HepG2 (cell line): Measurements from ENCODE around the gene CPZ. TPM values are rescaled to one million over a fixed set of nuclear protein-coding genes. Genes with fewer than 3 reads are reported as not detected.

Experiments
- ATAC-seq: fragments of 200-7000 bp; cut with Tn5 transposase; 3 replicates; pipeline ENCODE4 v1.9.1; 2020; ENCODE audit warnings: mild to moderate bottlenecking, moderate library complexity
- BruUV-seq: library from RNA; stranded (reverse); fragments of 400-500 nt; replicated peaks from 2 replicates; lab custom pipeline; 2021; lab: Mats Ljungman, UMichigan
- CTCF ChIA-PET: fragments of 300-600 bp; formaldehyde crosslinking; extraction: SDS; loops from one replicate; lab custom pipeline; 2021; ENCODE audit warnings: low total read pairs, inconsistent platforms, low intra/inter-chr PET ratio; lab: Yijun Ruan, JAX
- POLR2A ChIA-PET: fragments of 350-600 bp; sonication (Branson Sonifier 250); formaldehyde crosslinking; loops from one replicate; lab custom pipeline; 2020; ENCODE audit warnings: antibody characterized with exemption, inconsistent platforms; lab: Yijun Ruan, JAX
- DNase-seq: peaks from one replicate; pipeline ENCODE4 v3.0.0-alpha.2; 2015; ENCODE audit warnings: low spot score
- FAIRE-seq: peaks from 3 replicates; lab custom pipeline; 2011; peaks lifted over from hg19 to GRCh38; lab: Jason Lieb, UNC
- H2AFZ ChIP-seq: one replicate; pipeline ENCODE4 v1.6.1; 2011; ENCODE audit warnings: low read length, inconsistent platforms
- H3K27ac ChIP-seq: fragments of 300-600 bp; 3 replicates; pipeline ENCODE4 v1.8.0; 2011; ENCODE audit warnings: mixed run types, mild to moderate bottlenecking, mixed read lengths, low read length, inconsistent platforms; ENCODE audit not compliant: insufficient read depth; ENCODE audit errors: extremely low read length
- H3K27me3 ChIP-seq, 2 experiments: fragments of 200-600 bp in 1 of 2; 2 replicates in 1 of 2; 3 replicates in 1 of 2; pipeline versions ENCODE4 v1.6.0 to v1.8.0; 2011; ENCODE audit warnings: low read length in 2 of 2, mild to moderate bottlenecking in 2 of 2, moderate library complexity in 2 of 2, inconsistent platforms in 1 of 2; ENCODE audit not compliant: insufficient read depth in 2 of 2, control insufficient read depth in 1 of 2
- H3K36me3 ChIP-seq, 2 experiments: fragments of 200-600 bp in 1 of 2; replicated peaks in 1 of 2; 2 replicates in 1 of 2; 3 replicates in 1 of 2; pipeline versions ENCODE4 v1.5.1 to v1.8.0; 2011; ENCODE audit warnings: low read length in 2 of 2, inconsistent platforms in 1 of 2; ENCODE audit not compliant: insufficient read depth in 2 of 2, control insufficient read depth in 1 of 2
- H3K4me1 ChIP-seq: 2 replicates; pipeline ENCODE4 v1.5.1; 2012; ENCODE audit warnings: low read length, inconsistent platforms; ENCODE audit not compliant: insufficient read depth
- H3K4me2 ChIP-seq: 2 replicates; pipeline ENCODE4 v1.6.0; 2011; ENCODE audit warnings: low read depth, low read length, inconsistent platforms
- H3K4me3 ChIP-seq, 3 experiments: fragments of 200-600 bp in 1 of 3; sonication (generic), shearing (Covaris generic) in 1 of 3; replicated peaks in 1 of 3; 2 replicates each; pipeline ENCODE4 v1.5.1; 2011 to 2016; ENCODE audit warnings: low read length in 3 of 3, inconsistent platforms in 2 of 3, low read depth in 2 of 3, mild to moderate bottlenecking in 2 of 3, control low read depth in 1 of 3, mixed read lengths in 1 of 3; ENCODE audit not compliant: insufficient read depth in 1 of 3
- H3K79me2 ChIP-seq: one replicate; pipeline ENCODE4 v1.6.1; 2011; ENCODE audit warnings: low read length, inconsistent platforms; ENCODE audit not compliant: insufficient read depth
- H3K9ac ChIP-seq: 2 replicates; pipeline ENCODE4 v1.6.0; 2011; ENCODE audit warnings: mild to moderate bottlenecking, low read depth, low read length, inconsistent platforms; ENCODE audit not compliant: insufficient read depth
- H3K9me3 ChIP-seq: 2 replicates; pipeline ENCODE4 v1.5.1; 2012; ENCODE audit warnings: mild to moderate bottlenecking, low read length
- H4K20me1 ChIP-seq: 2 replicates; pipeline ENCODE4 v1.6.0; 2011; ENCODE audit warnings: inconsistent platforms, mild to moderate bottlenecking, low read length, moderate library complexity; ENCODE audit not compliant: insufficient read depth
- DPF2 ChIP-seq: sonication (generic); formaldehyde crosslinking; IDR thresholded peaks from 2 replicates; pipeline ENCODE4 v1.4.0; 2020; ENCODE audit warnings: mild to moderate bottlenecking, low read depth, missing genetic modification reagents, borderline replicate concordance
- HDAC2 ChIP-seq: sonication (generic); formaldehyde crosslinking; IDR thresholded peaks from 2 replicates; pipeline ENCODE4 v1.4.0; 2020; ENCODE audit warnings: missing genetic modification reagents
- ZNF143 ChIP-seq: sonication (generic); formaldehyde crosslinking; IDR thresholded peaks from 2 replicates; pipeline ENCODE4 v1.4.0; 2020; ENCODE audit warnings: missing genetic modification reagents
- ZNF274 ChIP-seq: sonication (generic); formaldehyde crosslinking; IDR thresholded peaks from 2 replicates; pipeline ENCODE4 v1.5.1; 2020; ENCODE audit warnings: mild to moderate bottlenecking, missing genetic modification reagents
- ZNF703 ChIP-seq: sonication (generic); formaldehyde crosslinking; IDR thresholded peaks from 2 replicates; pipeline ENCODE4 v1.5.1; 2020; ENCODE audit warnings: missing genetic modification reagents, mild to moderate bottlenecking, moderate library complexity, borderline replicate concordance
- whole genome bisulfite sequencing: methylation state at CpG from one replicate; pipeline ENCODE4 v1.1.6; 2017; ENCODE audit warnings: low lambda C conversion rate; 5-methylcytosine and 5-hydroxymethylcytosine counted together
- in situ Hi-C: cut with HindIII; loops from 2 replicates; pipeline ENCODE4 v1.10.0; 2017; ENCODE audit warnings: low pct_unique_long_range_greater_than_20kb; ENCODE audit not compliant: extremely low pct_ligation_motif_present
- intact Hi-C: fragments of 100-400 bp; cut with micrococcal nuclease; formaldehyde crosslinking; loops from one replicate; pipeline ENCODE4 v1.10.0; 2022; ENCODE audit not compliant: unreplicated experiment
- polyA plus RNA-seq, 8 experiments: library from polyadenylated mRNA; depleted of rRNA in 3 of 8; stranded (reverse) in 7 of 8; unstranded in 1 of 8; fragments of >200 nt; fragmentation: Illumina TruSeq in 4 of 8; extraction: Trizol in 4 of 8; gene quantifications; 2 replicates each; pipeline versions ENCODE4 v1.2.1 to v1.2.3, GENCODE V29; 2011 to 2016; ENCODE audit warnings: low read depth in 4 of 8, missing spikeins in 1 of 8, mixed read lengths in 1 of 8; ENCODE audit not compliant: insufficient read depth in 1 of 8
- total RNA-seq, 5 experiments: library from RNA; depleted of rRNA; stranded (reverse); fragments of >200 nt; fragmentation: Illumina TruSeq; extraction: Trizol; gene quantifications; 2 replicates each; pipeline ENCODE4 v1.2.3, GENCODE V29; 2016; ENCODE audit warnings: low read depth in 1 of 5
- TF ChIP-seq, protein P1 (sequence below): sonication (generic); formaldehyde crosslinking; IDR thresholded peaks from 2 replicates; pipeline ENCODE4 v1.4.0; 2020; ENCODE audit warnings: missing genetic modification reagents
- TF ChIP-seq, protein P2 (sequence below): sonication (generic); formaldehyde crosslinking; IDR thresholded peaks from one replicate; pipeline ENCODE4 v1.5.1; 2020; ENCODE audit warnings: mild to moderate bottlenecking, missing genetic modification reagents; ENCODE audit errors: not compliant biosample characterization
- TF ChIP-seq, protein P3 (sequence below): sonication (generic); formaldehyde crosslinking; IDR thresholded peaks from 2 replicates; pipeline ENCODE4 v1.8.0; 2022; ENCODE audit warnings: mild to moderate bottlenecking, missing genetic modification reagents, borderline replicate concordance

Gene CPZ
- total and polyA plus RNA-seq, 2 of the 13 experiments (the other 11 are each of a cell fraction or from before 2014, with no cell fraction given), result 0.58 to 0.61 TPM

DNA sequence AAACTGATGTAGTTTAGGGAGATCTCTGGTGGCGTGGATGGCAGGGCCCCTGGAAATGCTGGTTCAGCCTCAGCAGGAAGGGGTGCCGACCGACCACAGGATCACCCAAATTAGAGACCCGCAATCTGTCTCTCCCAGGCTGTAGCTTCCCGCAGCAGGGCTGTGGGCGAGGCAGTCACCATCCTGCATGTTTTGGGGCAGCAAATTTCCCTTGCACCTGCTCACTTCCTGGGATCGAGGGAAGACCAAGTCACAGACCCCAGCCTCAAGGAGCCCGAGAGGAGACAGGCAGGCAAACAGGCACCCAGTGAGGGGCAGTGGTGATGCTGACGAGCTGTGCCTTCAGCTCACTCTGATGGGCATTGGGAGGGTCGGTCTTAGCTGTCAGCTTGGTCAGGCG lies 33.6 kb upstream of the CPZ start:
- no peak for DNase-seq
- no peak for ATAC-seq
- H3K79me2 ChIP-seq, result no peaks in the 10 kb centered on the region
- in situ Hi-C loops, result no loop called here
- H3K9me3 ChIP-seq, result no peaks in the 10 kb centered on the region
- H2AFZ ChIP-seq, result no peak overlapping the region
- H3K9ac ChIP-seq, result no peak overlapping the region
- no peaks in the 10 kb centered on the region for H4K20me1 ChIP-seq
- ChIA-PET POLR2A (no interaction called here), CTCF (no interaction called here)
- WGBS, result 41% methylated on average over 7 of the region's 11 CpGs
- intact Hi-C loops, result no loop called here
- no peaks in the 10 kb centered on the region for H3K4me1 ChIP-seq
- FAIRE-seq, result no peak
- peaks cover 3 to 8% of the 10 kb centered on the region in 2 experiments; a peak in 2 of 5 replicates for H3K27me3 ChIP-seq
- H3K4me2 ChIP-seq, result no peak overlapping the region
- BruUV-seq, result no TSS peak
- H3K36me3 ChIP-seq, result no peaks in the 10 kb centered on the region
- H3K27ac ChIP-seq, result no peak overlapping the region
- no peak overlapping the region for H3K4me3 ChIP-seq
- TF ChIP-seq ZNF703 (CRISPR knock-in tag), result no peak
- no peak for TF ChIP-seq DPF2 (CRISPR knock-in tag)
- TF ChIP-seq, protein P1, sequence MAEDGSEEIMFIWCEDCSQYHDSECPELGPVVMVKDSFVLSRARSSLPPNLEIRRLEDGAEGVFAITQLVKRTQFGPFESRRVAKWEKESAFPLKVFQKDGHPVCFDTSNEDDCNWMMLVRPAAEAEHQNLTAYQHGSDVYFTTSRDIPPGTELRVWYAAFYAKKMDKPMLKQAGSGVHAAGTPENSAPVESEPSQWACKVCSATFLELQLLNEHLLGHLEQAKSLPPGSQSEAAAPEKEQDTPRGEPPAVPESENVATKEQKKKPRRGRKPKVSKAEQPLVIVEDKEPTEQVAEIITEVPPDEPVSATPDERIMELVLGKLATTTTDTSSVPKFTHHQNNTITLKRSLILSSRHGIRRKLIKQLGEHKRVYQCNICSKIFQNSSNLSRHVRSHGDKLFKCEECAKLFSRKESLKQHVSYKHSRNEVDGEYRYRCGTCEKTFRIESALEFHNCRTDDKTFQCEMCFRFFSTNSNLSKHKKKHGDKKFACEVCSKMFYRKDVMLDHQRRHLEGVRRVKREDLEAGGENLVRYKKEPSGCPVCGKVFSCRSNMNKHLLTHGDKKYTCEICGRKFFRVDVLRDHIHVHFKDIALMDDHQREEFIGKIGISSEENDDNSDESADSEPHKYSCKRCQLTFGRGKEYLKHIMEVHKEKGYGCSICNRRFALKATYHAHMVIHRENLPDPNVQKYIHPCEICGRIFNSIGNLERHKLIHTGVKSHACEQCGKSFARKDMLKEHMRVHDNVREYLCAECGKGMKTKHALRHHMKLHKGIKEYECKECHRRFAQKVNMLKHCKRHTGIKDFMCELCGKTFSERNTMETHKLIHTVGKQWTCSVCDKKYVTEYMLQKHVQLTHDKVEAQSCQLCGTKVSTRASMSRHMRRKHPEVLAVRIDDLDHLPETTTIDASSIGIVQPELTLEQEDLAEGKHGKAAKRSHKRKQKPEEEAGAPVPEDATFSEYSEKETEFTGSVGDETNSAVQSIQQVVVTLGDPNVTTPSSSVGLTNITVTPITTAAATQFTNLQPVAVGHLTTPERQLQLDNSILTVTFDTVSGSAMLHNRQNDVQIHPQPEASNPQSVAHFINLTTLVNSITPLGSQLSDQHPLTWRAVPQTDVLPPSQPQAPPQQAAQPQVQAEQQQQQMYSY (CRISPR knock-in tag), result no peak
- no peak for TF ChIP-seq ZNF274 (CRISPR knock-in tag)
- no peak for TF ChIP-seq ZNF143 (CRISPR knock-in tag)
- no peak for TF ChIP-seq HDAC2 (CRISPR knock-in tag)
- TF ChIP-seq, protein P2, sequence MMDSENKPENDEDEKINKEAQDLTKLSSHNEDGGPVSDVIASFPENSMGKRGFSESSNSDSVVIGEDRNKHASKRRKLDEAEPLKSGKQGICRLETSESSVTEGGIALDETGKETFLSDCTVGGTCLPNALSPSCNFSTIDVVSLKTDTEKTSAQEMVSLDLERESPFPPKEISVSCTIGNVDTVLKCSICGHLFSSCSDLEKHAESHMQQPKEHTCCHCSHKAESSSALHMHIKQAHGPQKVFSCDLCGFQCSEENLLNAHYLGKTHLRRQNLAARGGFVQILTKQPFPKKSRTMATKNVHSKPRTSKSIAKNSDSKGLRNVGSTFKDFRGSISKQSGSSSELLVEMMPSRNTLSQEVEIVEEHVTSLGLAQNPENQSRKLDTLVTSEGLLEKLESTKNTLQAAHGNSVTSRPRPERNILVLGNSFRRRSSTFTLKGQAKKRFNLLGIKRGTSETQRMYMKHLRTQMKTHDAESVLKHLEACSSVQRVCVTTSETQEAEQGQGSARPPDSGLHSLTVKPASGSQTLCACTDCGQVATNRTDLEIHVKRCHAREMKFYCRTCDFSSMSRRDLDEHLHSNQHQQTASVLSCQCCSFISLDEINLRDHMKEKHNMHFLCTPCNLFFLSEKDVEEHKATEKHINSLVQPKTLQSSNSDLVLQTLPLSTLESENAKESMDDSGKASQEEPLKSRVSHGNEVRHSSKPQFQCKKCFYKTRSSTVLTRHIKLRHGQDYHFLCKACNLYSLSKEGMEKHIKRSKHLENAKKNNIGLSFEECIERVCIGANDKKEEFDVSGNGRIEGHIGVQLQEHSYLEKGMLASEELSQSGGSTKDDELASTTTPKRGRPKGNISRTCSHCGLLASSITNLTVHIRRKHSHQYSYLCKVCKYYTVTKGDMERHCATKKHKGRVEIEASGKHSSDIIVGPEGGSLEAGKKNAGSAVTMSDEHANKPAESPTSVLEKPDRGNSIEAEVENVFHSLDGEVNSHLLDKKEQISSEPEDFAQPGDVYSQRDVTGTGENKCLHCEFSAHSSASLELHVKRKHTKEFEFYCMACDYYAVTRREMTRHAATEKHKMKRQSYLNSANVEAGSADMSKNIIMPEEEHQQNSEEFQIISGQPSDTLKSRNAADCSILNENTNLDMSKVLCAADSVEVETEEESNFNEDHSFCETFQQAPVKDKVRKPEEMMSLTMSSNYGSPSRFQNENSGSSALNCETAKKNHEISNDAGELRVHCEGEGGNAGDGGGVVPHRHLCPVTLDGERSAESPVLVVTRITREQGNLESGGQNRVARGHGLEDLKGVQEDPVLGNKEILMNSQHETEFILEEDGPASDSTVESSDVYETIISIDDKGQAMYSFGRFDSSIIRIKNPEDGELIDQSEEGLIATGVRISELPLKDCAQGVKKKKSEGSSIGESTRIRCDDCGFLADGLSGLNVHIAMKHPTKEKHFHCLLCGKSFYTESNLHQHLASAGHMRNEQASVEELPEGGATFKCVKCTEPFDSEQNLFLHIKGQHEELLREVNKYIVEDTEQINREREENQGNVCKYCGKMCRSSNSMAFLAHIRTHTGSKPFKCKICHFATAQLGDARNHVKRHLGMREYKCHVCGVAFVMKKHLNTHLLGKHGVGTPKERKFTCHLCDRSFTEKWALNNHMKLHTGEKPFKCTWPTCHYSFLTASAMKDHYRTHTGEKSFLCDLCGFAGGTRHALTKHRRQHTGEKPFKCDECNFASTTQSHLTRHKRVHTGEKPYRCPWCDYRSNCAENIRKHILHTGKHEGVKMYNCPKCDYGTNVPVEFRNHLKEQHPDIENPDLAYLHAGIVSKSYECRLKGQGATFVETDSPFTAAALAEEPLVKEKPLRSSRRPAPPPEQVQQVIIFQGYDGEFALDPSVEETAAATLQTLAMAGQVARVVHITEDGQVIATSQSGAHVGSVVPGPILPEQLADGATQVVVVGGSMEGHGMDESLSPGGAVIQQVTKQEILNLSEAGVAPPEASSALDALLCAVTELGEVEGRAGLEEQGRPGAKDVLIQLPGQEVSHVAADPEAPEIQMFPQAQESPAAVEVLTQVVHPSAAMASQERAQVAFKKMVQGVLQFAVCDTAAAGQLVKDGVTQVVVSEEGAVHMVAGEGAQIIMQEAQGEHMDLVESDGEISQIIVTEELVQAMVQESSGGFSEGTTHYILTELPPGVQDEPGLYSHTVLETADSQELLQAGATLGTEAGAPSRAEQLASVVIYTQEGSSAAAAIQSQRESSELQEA, result no peak
- TF ChIP-seq, protein P3, sequence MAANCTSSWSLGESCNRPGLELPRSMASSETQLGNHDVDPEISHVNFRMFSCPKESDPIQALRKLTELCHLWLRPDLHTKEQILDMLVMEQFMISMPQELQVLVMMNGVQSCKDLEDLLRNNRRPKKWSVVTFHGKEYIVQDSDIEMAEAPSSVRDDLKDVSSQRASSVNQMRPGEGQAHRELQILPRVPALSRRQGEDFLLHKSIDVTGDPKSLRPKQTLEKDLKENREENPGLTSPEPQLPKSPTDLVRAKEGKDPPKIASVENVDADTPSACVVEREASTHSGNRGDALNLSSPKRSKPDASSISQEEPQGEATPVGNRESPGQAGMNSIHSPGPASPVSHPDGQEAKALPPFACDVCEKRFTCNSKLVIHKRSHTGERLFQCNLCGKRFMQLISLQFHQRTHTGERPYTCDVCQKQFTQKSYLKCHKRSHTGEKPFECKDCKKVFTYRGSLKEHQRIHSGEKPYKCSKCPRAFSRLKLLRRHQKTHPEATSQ (CRISPR knock-in tag), result no peak
